Smooth muscle cell (in vitro differentiated cells): Measurements from ENCODE around the gene ABCC5. TPM values are rescaled to one million over a fixed set of nuclear protein-coding genes. Genes with fewer than 3 reads are reported as not detected.

Experiments
- DNase-seq: peaks from one replicate; lab custom pipeline; 2025; ENCODE audit not compliant: unreplicated experiment; lab: John Stamatoyannopoulos, UW
- H2AFZ ChIP-seq: fragments of 200-600 bp; sonication (generic); 2 replicates; pipeline ENCODE4 v1.6.0; 2016; ENCODE audit warnings: antibody characterized with exemption, low read depth, mild to moderate bottlenecking
- H3F3A ChIP-seq: fragments of 200-600 bp; sonication (generic); 2 replicates; pipeline ENCODE4 v1.6.0; 2017; ENCODE audit warnings: antibody characterized with exemption, low read depth
- H3K27ac ChIP-seq: fragments of 200-600 bp; sonication (generic); 2 replicates; pipeline ENCODE4 v1.5.1; 2016; ENCODE audit warnings: low read depth, mild to moderate bottlenecking
- H3K27me3 ChIP-seq: fragments of 200-600 bp; sonication (generic); 2 replicates; pipeline ENCODE4 v1.6.1; 2016; ENCODE audit warnings: low read depth, mild to moderate bottlenecking
- H3K36me3 ChIP-seq: fragments of 200-600 bp; sonication (generic); 2 replicates; pipeline ENCODE4 v1.5.1; 2016; ENCODE audit warnings: low read depth
- H3K4me1 ChIP-seq: fragments of 200-600 bp; sonication (generic); 2 replicates; pipeline ENCODE4 v1.5.1; 2016; ENCODE audit warnings: low read depth
- H3K4me2 ChIP-seq: fragments of 200-600 bp; sonication (generic); 2 replicates; pipeline ENCODE4 v1.6.0; 2016; ENCODE audit warnings: mild to moderate bottlenecking
- H3K4me3 ChIP-seq: fragments of 200-600 bp; sonication (generic); 2 replicates; pipeline ENCODE4 v1.5.1; 2016; ENCODE audit warnings: mild to moderate bottlenecking
- H3K79me2 ChIP-seq: fragments of 200-600 bp; sonication (generic); 2 replicates; pipeline ENCODE4 v1.6.0; 2016; ENCODE audit warnings: low read depth, mild to moderate bottlenecking
- H3K9ac ChIP-seq: fragments of 200-600 bp; sonication (generic); 2 replicates; pipeline ENCODE4 v1.6.0; 2016; ENCODE audit warnings: low read depth
- H3K9me3 ChIP-seq: fragments of 200-600 bp; sonication (generic); replicated peaks from 2 replicates; pipeline ENCODE4 v1.5.1; 2016; ENCODE audit warnings: low read depth
- H4K20me1 ChIP-seq: fragments of 200-600 bp; sonication (generic); 2 replicates; pipeline ENCODE4 v1.6.0; 2016; ENCODE audit warnings: low read depth
- CTCF ChIP-seq: fragments of 200-600 bp; sonication (generic); IDR thresholded peaks from 2 replicates; pipeline ENCODE4 v1.5.1; 2017; ENCODE audit warnings: borderline replicate concordance, mild to moderate bottlenecking, antibody characterized with exemption; ENCODE audit not compliant: insufficient read depth, poor library complexity, severe bottlenecking
- WGBS: methylation state at CpG from one replicate; pipeline ENCODE4 v1.1.7; 2016; ENCODE audit warnings: low lambda C conversion rate; 5-methylcytosine and 5-hydroxymethylcytosine counted together
- polyA plus RNA-seq: library from polyadenylated mRNA; unstranded; fragments of >200 nt; fragmentation: Nextera tagmentation; extraction: Ambion mirVana; gene quantifications from 2 replicates; pipeline ENCODE4 v1.2.1, GENCODE V29; 2016
- total RNA-seq: library from RNA; depleted of rRNA; stranded (reverse); fragments of >200 nt; gene quantifications from 2 replicates; pipeline ENCODE4 v1.2.3, GENCODE V29; 2014

ABCC5 gene
- total and polyA plus RNA-seq, 2 experiments from 2014 or later: 18.2 to 20.0 TPM

GRCh38 chr3:183943739-183944138 lies 73.9 kb downstream of the ABCC5 start:
- no peak for TF ChIP-seq CTCF
- Histone ChIP-seq H3K4me1 (no peaks in the 10 kb centered on the region), H3K36me3 (peaks cover 4% of the 10 kb centered on the region), H4K20me1 (no peaks in the 10 kb centered on the region), H3K9ac (no peak overlapping the region), H2AFZ (no peak overlapping the region), H3F3A (no peaks in the 10 kb centered on the region), H3K27me3 (no peaks in the 10 kb centered on the region), H3K79me2 (no peaks in the 10 kb centered on the region), H3K27ac (no peak overlapping the region), H3K4me2 (no peak overlapping the region), H3K4me3 (no peak overlapping the region), H3K9me3 (no peaks in the 10 kb centered on the region)
- DNase-seq: no peak
- 97% methylated on average over 6 of the region's 6 CpGs for WGBS

GRCh38 chr3:183941216-183941615 lies 76.5 kb downstream of the ABCC5 start:
- no peaks in the 10 kb centered on the region for H3K27me3 ChIP-seq
- no peak overlapping the region for H3K9ac ChIP-seq
- H3K4me3 ChIP-seq: no peak overlapping the region
- no peak overlapping the region for H2AFZ ChIP-seq
- H3K36me3 ChIP-seq: peaks cover 4% of the 10 kb centered on the region
- no peaks in the 10 kb centered on the region for H3K9me3 ChIP-seq
- H3K27ac ChIP-seq: no peak overlapping the region
- H3F3A ChIP-seq: no peaks in the 10 kb centered on the region
- H3K4me1 ChIP-seq: no peaks in the 10 kb centered on the region
- no peaks in the 10 kb centered on the region for H3K79me2 ChIP-seq
- TF ChIP-seq CTCF: no peak
- no peaks in the 10 kb centered on the region for H4K20me1 ChIP-seq
- DNase-seq: no peak
- no peak overlapping the region for H3K4me2 ChIP-seq
- WGBS: 92% methylated on average over 2 of the region's 2 CpGs

GRCh38 chr3:183937601-183938286 lies 79.9 kb downstream of the ABCC5 start:
- H2AFZ ChIP-seq: no peak overlapping the region
- no peak for DNase-seq
- no peaks in the 10 kb centered on the region for H3K9me3 ChIP-seq
- no peaks in the 10 kb centered on the region for H3K4me1 ChIP-seq
- WGBS: 87% methylated on average over 10 of the region's 10 CpGs
- no peak for TF ChIP-seq CTCF
- H4K20me1 ChIP-seq: no peaks in the 10 kb centered on the region
- no peaks in the 10 kb centered on the region for H3F3A ChIP-seq
- no peak overlapping the region for H3K4me2 ChIP-seq
- H3K27ac ChIP-seq: no peak overlapping the region
- H3K9ac ChIP-seq: no peak overlapping the region
- no peaks in the 10 kb centered on the region for H3K27me3 ChIP-seq
- no peaks in the 10 kb centered on the region for H3K79me2 ChIP-seq
- no peak overlapping the region for H3K4me3 ChIP-seq
- H3K36me3 ChIP-seq: no peaks in the 10 kb centered on the region

- WGBS: 97% methylated on average over 3 of the region's 3 CpGs
- Histone ChIP-seq H3K4me3 (no peak overlapping the region), H3K27me3 (no peaks in the 10 kb centered on the region), H3K36me3 (no peaks in the 10 kb centered on the region), H4K20me1 (no peaks in the 10 kb centered on the region), H3K4me1 (no peaks in the 10 kb centered on the region), H3K4me2 (no peak overlapping the region), H3K9me3 (no peaks in the 10 kb centered on the region), H3K27ac (no peak overlapping the region), H2AFZ (no peak overlapping the region), H3K79me2 (no peaks in the 10 kb centered on the region), H3K9ac (no peak overlapping the region), H3F3A (no peaks in the 10 kb centered on the region)
- no peak for DNase-seq
- TF ChIP-seq CTCF: no peak
Measured at GRCh38 chr3:183933160-183933559, 84.5 kb downstream of the ABCC5 start.
